NCI-H1092 (cell line): Measurements from ENCODE around the gene LRRTM3.

Experiments
- DNase-seq: peaks from one replicate; lab custom pipeline; 2025; lab: John Stamatoyannopoulos, UW

Gene LRRTM3

DNA sequence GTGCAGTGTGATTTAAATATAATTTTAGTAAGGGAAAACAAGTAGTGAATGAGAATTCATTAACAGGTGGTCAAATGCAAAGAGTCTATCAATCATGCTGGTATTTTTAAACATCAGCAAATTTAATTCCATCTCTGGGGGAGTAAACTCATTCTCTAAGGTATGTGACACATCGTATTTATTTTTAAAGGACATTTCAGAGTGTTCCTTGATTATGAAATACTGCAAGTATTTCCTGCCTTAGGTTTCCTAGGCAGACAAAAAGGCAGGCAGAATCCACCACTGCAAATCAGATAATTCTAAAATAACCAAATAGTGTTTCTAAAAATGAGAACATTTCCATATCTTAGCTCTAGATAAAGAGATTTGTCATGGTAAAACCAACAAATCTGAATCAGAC lies 193.8 kb downstream of the LRRTM3 start:
- no peak for DNase-seq

DNA sequence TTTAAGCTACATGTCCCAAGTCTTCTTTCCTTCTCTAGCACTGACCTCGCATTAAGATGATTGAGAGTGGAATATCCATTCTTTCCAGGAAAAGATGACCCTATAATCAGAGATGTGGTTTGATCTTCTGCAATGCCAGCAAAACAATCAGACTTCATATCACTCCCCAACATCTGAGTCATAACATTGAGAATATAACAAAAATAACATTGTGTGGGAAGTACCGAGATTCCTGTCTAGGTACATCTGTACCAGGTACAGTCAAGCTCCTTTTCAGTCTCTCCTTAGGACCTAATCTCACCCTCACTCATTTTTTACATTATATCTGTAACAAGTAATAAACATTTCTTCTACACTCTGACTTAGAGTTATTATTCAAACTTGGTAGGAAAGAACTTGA lies 201.6 kb downstream of the LRRTM3 start:
- no peak for DNase-seq

DNA sequence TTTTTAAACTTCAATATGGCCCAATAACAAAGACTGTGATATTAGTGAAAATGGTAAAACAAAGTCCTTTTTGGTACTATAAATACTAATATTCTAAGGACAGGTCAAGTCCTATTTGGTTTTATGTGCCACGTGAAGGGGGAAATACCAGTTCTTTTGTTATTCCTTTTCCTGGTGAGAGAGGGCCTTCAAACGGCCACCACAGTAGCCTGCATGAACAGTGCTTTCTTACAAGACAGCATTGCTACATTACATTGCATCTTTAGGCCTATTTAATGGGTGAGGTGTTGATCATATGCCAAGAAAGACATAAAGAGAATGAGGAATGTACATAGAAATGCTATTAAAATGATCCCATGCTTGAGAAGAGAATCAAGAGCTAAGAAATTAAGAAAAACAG lies 214.8 kb downstream of the LRRTM3 start:
- no peak for DNase-seq

DNA sequence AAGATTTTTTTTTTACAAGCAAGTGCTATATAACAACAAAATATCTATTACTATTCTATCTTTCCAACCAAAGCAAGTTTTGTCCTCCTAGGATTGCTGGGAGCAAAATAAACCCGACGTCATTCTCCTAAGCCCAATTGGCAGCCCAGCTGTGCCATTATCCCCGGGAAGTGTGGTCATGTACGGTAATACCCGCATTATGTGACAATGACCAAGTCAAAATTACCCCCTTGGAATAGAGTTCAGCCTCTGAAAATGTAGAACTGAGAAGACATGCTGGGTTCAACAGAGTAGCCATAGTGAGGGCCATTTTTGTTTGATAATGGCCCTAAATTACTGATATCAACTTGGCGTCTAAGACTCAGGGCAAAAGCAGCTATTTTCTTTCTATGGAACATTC lies 215.5 kb downstream of the LRRTM3 start:
- no peak for DNase-seq

DNA sequence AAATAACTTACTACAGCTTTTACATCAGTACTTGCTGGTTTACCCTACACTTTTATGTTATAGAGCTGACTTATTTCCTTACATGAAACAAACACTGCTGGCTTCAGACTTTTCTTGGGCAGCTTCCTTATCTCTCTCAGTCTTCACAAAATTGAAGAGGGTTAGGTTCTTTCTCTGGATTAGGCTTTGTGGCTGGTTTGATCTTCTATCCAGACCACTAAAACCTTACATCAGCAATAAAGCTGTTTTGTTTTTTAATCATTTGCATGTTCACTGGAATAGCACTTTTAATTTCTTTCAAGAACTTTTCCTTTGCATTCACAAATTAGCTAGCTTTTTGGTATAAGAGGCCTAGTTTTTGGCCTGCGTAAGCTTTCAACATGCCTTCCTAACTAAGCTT lies 218.7 kb downstream of the LRRTM3 start:
- DNase-seq = no peak
